GM21447 (cell line): Measurements from ENCODE around the gene PGLYRP1.

Source experiments
- ATAC-seq: cut with Tn5 transposase; IDR thresholded peaks from one replicate; pipeline ENCODE4 v1.9.1; 2021; ENCODE audit not compliant: unreplicated experiment

PGLYRP1 gene

DNA sequence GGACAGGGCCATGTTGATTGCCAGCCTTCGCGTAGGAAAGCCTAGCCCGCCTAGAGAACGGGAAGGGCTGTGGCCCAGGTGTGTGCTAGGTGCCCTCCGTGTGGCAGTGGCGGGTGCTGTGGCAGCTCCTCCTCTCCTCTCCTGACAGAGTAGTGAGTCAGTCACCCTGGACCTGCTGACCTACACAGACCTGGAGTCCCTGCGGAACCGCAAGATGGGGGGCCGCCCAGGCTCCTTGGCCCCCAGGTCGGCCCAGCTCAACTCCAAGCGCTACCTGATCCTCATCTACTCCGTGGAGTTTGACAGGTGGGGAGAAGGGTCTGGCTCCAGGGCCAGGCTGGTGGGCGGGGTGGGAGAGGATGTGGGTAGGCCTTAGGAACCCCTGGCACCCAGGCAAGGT is 16.4 kb downstream of the PGLYRP1 start:
- no peak for ATAC-seq

GRCh38 chr19:46002678-46003275 is 20.1 kb downstream of the PGLYRP1 start:
- no peak for ATAC-seq

GRCh38 chr19:46000491-46001246 is 22.2 kb downstream of the PGLYRP1 start:
- no peak for ATAC-seq

DNA sequence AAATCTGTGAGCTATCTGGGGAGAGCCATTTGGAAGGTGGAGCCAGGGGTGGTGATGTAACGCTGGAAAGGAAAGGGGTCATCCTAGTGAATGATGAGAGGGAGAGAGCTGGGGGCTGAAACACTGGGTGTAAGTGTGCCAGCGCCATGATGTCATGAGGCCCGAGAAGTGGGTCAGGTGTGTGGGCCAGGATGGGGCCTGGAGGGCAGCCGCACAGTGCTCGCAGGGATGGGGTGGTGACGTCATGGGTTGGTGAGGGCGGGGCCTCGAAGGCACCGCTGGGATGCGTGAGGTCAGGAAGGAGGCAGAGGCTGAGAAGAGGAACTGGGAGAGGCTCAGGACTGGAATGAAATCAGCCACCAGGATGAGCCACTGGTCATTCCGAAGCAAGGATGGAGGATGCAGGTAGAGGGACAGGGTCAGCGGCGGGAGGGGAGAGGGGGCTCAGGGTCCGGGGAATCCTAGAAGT is 23.2 kb downstream of the PGLYRP1 start:
- no peak for ATAC-seq

DNA sequence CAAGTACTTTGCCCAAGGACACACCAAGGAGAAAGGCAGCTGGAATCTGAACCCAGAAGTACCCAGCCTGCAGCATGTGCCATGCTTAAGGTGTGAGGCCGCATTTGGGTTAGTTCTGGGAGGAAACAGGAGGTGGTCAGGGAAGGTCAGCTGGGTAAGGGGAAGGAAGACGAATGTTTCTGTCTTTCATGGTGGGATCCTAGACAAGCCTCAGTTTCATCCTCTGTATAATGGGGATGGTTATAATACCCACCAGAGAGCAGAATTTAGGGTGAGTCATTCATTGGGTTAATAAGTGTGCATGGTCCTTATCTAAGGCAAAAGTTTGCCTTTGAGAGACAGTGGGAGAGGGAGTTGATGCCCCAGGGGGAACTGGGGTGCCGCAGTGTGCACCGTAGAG is 24.0 kb downstream of the PGLYRP1 start:
- ATAC-seq = no peak

DNA sequence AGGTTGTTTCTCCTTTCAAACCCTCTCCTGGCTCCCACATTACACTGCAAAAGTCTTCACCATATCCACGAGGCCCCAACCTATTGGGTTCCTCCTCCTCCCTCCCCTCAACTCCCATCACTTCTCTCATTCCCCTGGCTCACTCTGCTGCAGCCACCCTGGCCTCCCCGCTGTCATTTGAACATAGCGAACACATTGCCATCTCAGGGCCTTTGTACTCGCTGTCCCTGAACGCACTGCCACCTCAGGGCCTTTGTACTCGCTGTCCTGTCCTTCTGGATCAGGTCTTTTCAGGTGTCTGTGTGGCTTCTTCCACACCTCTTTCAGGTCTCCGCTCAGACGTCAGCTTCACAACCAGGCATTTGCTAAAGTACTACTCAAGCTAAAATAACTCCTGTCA is 25.9 kb downstream of the PGLYRP1 start:
- ATAC-seq = no peak

- ATAC-seq = no peak
Measured at GRCh38 chr19:45995715-45996385, 27.0 kb downstream of the PGLYRP1 start.

- ATAC-seq = peak; percentile 96
Measured at GRCh38 chr19:45994998-45995714, 27.7 kb downstream of the PGLYRP1 start, which contains the start of gene CCDC61. Gene CCDC61 (plus strand): TSS chr19:45995467. CDS start chr19:46003019, 7,552 bp downstream.

DNA sequence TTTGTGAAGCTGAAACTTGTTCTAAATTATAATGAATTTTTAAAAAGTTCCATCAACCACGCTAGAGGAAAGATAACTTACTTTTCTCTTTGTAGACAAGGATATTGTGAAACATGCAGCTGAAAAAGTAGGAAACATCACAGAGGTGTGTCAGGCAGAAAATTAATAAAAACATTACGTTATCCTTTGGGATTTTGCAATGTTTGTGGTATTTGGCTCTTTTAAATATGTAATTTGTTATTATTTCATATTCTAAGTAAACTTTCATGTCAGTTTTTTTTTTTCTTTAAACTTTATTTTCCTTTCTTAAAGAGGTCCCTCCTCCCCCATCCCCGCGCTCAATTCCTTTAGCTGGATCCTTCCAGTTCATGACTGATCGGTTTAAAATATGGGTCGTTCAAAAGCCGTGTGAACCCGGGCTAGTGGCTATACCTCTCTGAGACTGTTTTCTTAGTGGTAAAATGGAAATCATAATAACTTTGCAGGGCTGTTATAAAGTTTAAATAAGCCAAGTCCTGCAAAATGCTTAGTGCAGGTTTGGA is 28.3 kb downstream of the PGLYRP1 start:
- ATAC-seq = no peak

- ATAC-seq = no peak
Measured at GRCh38 chr19:45990113-45990728, 32.6 kb downstream of the PGLYRP1 start.

DNA sequence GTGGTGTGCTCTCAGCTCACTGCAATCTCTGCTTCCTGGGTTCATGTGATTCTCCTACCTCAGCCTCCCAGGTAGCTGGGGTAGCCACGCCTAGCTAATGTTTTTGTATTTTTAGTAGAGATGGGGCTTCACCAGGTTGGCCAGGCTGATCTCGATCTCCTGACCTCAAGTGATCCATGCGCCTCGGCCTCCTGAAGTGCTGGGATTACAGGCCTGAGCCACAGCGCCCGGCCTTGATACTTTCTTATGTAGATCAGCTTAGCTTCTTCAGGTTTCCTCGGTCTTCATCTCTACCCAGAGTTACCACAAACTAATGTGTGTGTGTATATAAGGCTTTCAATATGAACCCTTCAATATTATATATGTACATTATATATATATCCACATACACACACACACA is 37.5 kb downstream of the PGLYRP1 start:
- no peak for ATAC-seq

DNA sequence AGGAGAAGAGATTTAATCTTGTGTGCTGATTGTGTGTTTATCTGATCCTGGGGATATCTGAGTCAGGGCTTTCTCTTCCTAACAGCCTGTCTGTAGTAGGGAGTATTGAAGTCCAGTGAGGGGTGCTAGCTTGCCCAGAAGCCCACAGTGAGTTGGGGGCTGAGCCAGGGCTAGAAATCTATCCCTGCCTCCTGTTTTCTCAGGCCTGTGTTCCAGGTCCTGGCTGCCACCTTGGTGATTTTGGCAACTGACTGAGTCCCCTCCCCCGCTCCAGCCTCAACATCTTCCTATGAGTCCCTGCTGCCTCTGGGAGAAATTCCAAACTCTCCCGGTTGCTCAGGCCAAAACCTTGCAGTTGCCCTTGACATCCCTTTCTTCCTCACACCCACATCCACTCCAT is 41.5 kb downstream of the PGLYRP1 start:
- no peak for ATAC-seq

DNA sequence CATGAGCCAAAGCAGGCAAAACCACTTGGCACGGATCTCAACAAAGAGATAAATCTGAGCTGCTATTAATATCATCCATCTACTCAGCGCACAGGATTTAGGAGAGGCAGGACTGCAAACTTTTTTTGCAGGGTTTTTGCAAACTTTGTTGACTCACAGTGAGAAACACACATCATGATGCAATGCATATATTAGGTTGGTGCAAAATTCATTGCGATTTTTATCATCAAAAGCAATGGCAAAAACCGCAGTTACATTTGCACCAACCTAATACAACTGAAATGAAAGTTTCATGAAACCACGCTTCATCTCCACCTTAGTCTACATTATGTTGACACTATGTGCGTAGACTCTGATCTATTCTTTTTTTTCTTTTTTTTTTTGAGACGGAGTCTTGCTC is 44.7 kb downstream of the PGLYRP1 start:
- no peak for ATAC-seq

DNA sequence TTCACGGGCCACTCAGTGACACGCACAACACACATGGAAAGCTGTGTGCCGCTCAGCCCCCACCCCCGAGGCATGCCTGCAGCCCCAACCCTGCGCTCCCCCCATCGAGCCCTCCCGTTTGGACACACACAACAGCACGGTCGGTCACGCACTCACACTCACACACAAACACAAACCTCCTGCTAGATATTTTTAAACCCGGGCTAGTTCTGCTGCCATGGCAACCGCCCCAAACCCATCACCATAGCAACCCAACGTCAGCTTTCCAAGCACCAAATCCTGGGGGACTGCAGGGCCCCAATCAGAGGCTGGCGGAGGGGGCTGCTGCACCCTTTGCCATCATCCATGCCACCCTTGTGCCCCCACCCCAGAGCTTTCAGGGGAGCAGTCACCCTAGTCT is 46.7 kb downstream of the PGLYRP1 start:
- ATAC-seq = no peak

GRCh38 chr19:45975306-45976070 is 47.4 kb downstream of the PGLYRP1 start:
- ATAC-seq = no peak

DNA sequence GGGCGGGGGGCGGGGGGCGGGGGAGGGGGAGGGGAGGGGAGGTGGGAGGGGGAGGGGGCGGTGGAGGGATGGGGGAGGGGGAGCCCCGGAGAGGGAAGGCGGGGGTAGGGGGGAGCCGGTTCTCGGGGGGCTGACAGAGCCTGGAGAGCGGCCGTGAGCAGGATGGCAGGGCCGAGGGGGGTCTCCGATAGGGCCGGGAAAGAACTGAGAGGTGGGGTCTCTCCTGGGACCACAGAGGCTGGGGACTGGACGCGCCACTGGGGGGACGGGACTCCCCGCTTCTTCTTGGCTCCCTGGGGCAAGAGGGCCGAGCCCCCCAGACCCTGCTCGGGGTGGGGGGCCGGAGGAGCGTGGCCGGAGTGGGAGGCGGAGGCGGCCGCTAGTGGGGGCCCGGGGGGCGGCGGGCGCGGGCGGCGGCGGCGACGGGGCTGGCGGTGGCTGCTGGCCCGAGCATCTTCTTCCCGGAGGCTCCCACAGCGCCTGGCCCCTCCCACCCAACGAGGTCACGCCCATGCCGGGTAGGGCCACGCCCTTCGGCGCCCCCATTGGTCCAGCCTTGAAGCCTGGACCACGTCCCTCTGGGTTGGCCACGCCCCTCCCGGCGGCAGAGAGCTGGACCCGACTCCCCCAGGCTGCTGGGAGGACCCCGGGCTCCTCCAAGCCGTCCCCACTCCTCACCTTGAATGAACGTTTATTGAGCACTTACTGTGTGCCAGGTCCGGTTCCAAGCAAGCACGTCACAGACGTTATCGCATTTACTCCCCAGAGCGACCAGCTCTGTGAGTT is 49.1 kb downstream of the PGLYRP1 start, which contains the start of gene NOVA2:
Gene NOVA2, minus strand, starts transcription at position 313 of the 786 bp plus-strand sequence. CDS start 514 bp downstream, outside the sequence.
- ATAC-seq = no peak

DNA sequence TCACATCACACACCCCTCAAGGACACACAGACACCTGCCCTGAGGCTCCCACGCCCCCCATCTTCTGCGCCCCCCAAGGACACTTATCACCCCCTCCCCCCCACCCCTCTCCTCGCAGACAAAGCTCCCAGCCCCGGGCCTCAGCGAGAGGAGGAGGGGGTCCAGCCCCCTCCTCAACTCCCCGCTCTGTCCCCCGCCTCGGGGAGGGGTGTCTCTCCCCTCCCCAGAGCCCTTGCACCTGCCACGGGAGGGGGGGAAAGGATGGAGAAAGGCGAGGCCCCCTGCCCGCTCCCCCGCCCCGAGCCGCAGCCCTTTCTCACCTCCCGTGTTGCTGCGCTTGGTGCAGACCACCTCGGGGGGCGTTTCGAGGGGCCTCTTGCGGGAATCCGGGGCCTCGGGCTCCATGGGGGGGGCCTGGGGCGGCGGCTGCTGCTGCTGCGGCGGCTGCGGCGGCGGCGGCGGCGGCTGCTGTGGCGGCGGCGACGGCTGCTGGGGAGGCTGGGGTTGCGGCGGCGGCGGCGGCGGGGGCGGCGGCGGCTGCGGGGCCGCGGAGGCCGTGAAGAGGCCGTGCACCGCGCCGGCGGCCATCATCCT is 49.8 kb downstream of the PGLYRP1 start:
- ATAC-seq = no peak

- no peak for ATAC-seq
Measured at GRCh38 chr19:45972081-45972946, 50.5 kb downstream of the PGLYRP1 start.
